ENCODE data around the gene PKHD1. TPM values are rescaled to one million over a fixed set of nuclear protein-coding genes. Genes with fewer than 3 reads are reported as not detected.

PKHD1 gene
- total RNA-seq, 1 experiment from 2014 or later, result 0.09 TPM

GRCh38 chr6:51855310-51856082, 231.9 kb downstream of the PKHD1 start:
- no peaks in the 10 kb centered on the region for H3K23me2 ChIP-seq (ENCODE audit: insufficient read length, low read depth, low read length, poor library complexity, severe bottlenecking)
- H3T11ph ChIP-seq (ENCODE audit: low read length), result no peak overlapping the region
- H4K5ac ChIP-seq (ENCODE audit: insufficient read length, low read depth, low read length), result no peak overlapping the region
- H3K14ac ChIP-seq (ENCODE audit: insufficient read depth, low read length), result peak overlapping the region; percentile 73; the same call in 1 of the 2 replicates
- peaks cover 15 to 20% of the 10 kb centered on the region in 2 experiments for H3K4me1 Mint-ChIP-seq
- no peaks in the 10 kb centered on the region; the same call in 1 of the 2 replicates for H3K4me1 ChIP-seq (ENCODE audit: insufficient read depth, low read length)
- no peak overlapping the region for H3K4me2 ChIP-seq (ENCODE audit: insufficient read depth, insufficient read length, low read length)
- no peak overlapping the region for H3K23ac ChIP-seq (ENCODE audit: insufficient read length, low read depth, low read length)
- no peak overlapping the region for H2BK12ac ChIP-seq (ENCODE audit: insufficient read length, low read depth, low read length)
- H4K91ac ChIP-seq (ENCODE audit: insufficient read length, low read depth, low read length), result no peak overlapping the region
- no peak overlapping the region for H3K4ac ChIP-seq (ENCODE audit: low read depth, low read length)
- peak overlapping the region in 1 of 3 experiments; percentile 56; a peak in 1 of 7 replicates for H3K27ac Mint-ChIP-seq
- no peaks in the 10 kb centered on the region for H3K79me1 ChIP-seq (ENCODE audit: insufficient read depth, low read depth, low read length, poor library complexity, severe bottlenecking)
- H2AK5ac ChIP-seq (ENCODE audit: insufficient read length, low read length), result no peak overlapping the region
- H3K56ac ChIP-seq (ENCODE audit: insufficient read length, low read depth, low read length), result no peak overlapping the region
- H3K27me3 Mint-ChIP-seq (ENCODE audit: low read depth), result peaks cover 7% of the 10 kb centered on the region
- no peaks in the 10 kb centered on the region for H3K79me2 ChIP-seq (ENCODE audit: insufficient read depth, low read length)
- H3K9me3 ChIP-seq (ENCODE audit: control insufficient read depth, low read depth, low read length), result no peaks in the 10 kb centered on the region
- no peak overlapping the region for H2BK15ac ChIP-seq (ENCODE audit: low read depth, low read length)
- peak; percentile 57 for DNase-seq
- H4K8ac ChIP-seq (replicated peaks; ENCODE audit: insufficient read length, low read depth, low read length), result no peak overlapping the region
- no peak overlapping the region for H2BK120ac ChIP-seq (ENCODE audit: low read depth, low read length, poor library complexity, severe bottlenecking)
- H3K18ac ChIP-seq (ENCODE audit: insufficient read length, low read depth, low read length), result no peak overlapping the region
- H3K9ac ChIP-seq (ENCODE audit: extremely low read depth, insufficient read length, low read length), result no peak overlapping the region
- H2AFZ ChIP-seq (ENCODE audit: low read length), result no peak overlapping the region
- WGBS (ENCODE audit: extremely low coverage, insufficient read length, low lambda C conversion rate), result no CpG with 5 or more reads among the region's 10 CpGs
- peaks cover 20 to 21% of the 10 kb centered on the region in 2 experiments for H3K9me3 Mint-ChIP-seq
- peaks cover 6 to 31% (median 17%) of the 10 kb centered on the region in 3 experiments for H3K36me3 Mint-ChIP-seq (ENCODE audit: insufficient read depth in 1 of 3, low read depth in 3 of 3)
- H3K27ac ChIP-seq (ENCODE audit: insufficient read length, low read depth, low read length), result no peak overlapping the region
- H4K20me1 ChIP-seq (ENCODE audit: control insufficient read depth, insufficient read depth, insufficient read length), result no peaks in the 10 kb centered on the region
- H2BK5ac ChIP-seq (ENCODE audit: insufficient read length, low read length), result no peak overlapping the region
- no peak overlapping the region for H2BK20ac ChIP-seq (ENCODE audit: low read depth, low read length, poor library complexity, severe bottlenecking)
- TF ChIP-seq, protein P1, sequence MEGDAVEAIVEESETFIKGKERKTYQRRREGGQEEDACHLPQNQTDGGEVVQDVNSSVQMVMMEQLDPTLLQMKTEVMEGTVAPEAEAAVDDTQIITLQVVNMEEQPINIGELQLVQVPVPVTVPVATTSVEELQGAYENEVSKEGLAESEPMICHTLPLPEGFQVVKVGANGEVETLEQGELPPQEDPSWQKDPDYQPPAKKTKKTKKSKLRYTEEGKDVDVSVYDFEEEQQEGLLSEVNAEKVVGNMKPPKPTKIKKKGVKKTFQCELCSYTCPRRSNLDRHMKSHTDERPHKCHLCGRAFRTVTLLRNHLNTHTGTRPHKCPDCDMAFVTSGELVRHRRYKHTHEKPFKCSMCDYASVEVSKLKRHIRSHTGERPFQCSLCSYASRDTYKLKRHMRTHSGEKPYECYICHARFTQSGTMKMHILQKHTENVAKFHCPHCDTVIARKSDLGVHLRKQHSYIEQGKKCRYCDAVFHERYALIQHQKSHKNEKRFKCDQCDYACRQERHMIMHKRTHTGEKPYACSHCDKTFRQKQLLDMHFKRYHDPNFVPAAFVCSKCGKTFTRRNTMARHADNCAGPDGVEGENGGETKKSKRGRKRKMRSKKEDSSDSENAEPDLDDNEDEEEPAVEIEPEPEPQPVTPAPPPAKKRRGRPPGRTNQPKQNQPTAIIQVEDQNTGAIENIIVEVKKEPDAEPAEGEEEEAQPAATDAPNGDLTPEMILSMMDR (conservative IDR thresholded peaks at IDR 0.05), result peak; percentile 88
- no peaks in the 10 kb centered on the region for H3K27me3 ChIP-seq (ENCODE audit: insufficient read depth, low read length)
- peak overlapping the region in 1 of 2 experiments; percentile 28; a peak in 2 of 5 replicates for H3K4me3 Mint-ChIP-seq
